Measurements from ENCODE around the gene KRT31. TPM values are rescaled to one million over a fixed set of nuclear protein-coding genes. Genes with fewer than 3 reads are reported as not detected.

KRT31 gene
- total and polyA plus RNA-seq, 2 of the 8 experiments (the other 6 are each of a cell fraction or from before 2014, with no cell fraction given), result not detected

- TF ChIP-seq CHD7 (IDR thresholded peaks at IDR 0.05; ENCODE audit: insufficient replicate concordance, low read length), result no peak
- no peak for TF ChIP-seq HDAC6 (IDR thresholded peaks at IDR 0.05; ENCODE audit: low read depth, low read length)
- no peak for TF ChIP-seq HDAC2 (IDR thresholded peaks at IDR 0.05; ENCODE audit: borderline replicate concordance in 1 of 2, low read depth in 2 of 2, low read length in 2 of 2)
- no peak for TF ChIP-seq SAP30 (IDR thresholded peaks at IDR 0.05; ENCODE audit: insufficient read depth, insufficient replicate concordance, low read length)
- no peak for TF ChIP-seq SRF (IDR thresholded peaks at IDR 0.05; ENCODE audit: low read depth, low read length)
- TF ChIP-seq MAFK (IDR thresholded peaks at IDR 0.05; ENCODE audit: low read depth, low read length), result no peak
- no peak for TF ChIP-seq BRCA1 (IDR thresholded peaks at IDR 0.05; ENCODE audit: low read depth, low read length)
- TF ChIP-seq SP1 (IDR thresholded peaks at IDR 0.05; ENCODE audit: low read depth, low read length), result no peak
- no peak for TF ChIP-seq CTBP2 (IDR thresholded peaks at IDR 0.05; ENCODE audit: borderline replicate concordance, insufficient read depth, insufficient read length, low read length)
- no peak for TF ChIP-seq ASH2L (IDR thresholded peaks at IDR 0.05; ENCODE audit: low read length)
Measured at GRCh38 chr17:41351177-41351576, 46.2 kb downstream of the KRT31 start (continued).
